Activated gamma-delta T cell treated with anti-CD3 and anti-CD28 coated beads, Interleukin-2, amount 50 U/mL, for 16 hours (primary cell): ENCODE data around the gene SLC35D3.
"Not testable (repeated sequence)": the region's sequence is repeated elsewhere in the genome, so short reads cannot be mapped to it uniquely, and the experiment has no call there.

Experiments
- DNase-seq: peaks from one replicate; pipeline ENCODE4 v3.0.0-alpha.2; 2020; ENCODE audit warnings: low read depth

SLC35D3 gene, protein sequence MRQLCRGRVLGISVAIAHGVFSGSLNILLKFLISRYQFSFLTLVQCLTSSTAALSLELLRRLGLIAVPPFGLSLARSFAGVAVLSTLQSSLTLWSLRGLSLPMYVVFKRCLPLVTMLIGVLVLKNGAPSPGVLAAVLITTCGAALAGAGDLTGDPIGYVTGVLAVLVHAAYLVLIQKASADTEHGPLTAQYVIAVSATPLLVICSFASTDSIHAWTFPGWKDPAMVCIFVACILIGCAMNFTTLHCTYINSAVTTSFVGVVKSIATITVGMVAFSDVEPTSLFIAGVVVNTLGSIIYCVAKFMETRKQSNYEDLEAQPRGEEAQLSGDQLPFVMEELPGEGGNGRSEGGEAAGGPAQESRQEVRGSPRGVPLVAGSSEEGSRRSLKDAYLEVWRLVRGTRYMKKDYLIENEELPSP

DNA sequence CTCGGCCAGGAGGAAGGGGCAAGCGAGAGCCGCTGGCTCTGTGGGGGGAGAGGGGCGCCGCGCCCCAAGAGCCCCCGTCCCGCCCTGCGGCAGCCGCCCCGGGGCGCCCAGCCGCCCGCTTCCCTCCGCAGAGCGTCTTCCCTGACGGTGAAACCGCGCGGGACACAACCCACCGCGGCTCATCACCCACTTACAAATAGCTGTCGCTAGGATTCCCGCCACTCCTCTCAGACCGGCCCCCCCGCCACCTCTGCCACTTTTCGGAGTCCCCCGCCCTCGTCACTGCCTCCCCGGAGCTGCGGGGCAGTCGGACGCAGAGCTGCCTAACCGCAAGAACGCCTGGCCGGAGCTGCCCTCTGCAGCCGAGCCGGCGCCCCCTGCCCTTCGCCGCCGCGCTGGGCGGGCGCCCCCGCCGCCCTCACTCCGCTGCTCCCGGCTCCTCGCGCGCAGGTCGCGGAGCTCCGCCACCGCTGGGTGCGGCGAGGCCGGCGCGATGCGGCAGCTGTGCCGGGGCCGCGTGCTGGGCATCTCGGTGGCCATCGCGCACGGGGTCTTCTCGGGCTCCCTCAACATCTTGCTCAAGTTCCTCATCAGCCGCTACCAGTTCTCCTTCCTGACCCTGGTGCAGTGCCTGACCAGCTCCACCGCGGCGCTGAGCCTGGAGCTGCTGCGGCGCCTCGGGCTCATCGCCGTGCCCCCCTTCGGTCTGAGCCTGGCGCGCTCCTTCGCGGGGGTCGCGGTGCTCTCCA is at the start of gene SLC35D3:
TSS of gene SLC35D3 (plus strand) at position 366 of the 749 bp plus-strand sequence. CDS start at position 494, 128 bp downstream.
- no peak for DNase-seq

DNA sequence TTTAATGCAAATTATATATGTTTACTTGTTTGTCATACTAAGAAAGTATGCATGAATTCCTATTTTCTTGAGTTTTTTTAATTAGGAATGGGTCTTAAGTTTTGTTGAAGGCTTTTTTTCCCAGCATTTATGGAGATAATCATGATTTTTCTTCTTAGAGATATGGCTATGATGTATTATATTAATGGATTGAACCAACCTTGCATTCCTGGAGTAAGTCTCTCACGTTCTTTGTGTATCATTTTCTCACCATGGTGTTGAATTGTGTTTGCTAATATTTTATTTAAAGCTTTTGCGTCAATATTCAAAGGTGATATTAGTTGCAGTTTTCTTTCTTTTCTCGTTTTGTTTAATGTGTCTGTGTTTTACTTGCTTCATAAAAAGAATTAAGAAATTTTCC is 48.4 kb upstream of the SLC35D3 start:
- no peak for DNase-seq

DNA sequence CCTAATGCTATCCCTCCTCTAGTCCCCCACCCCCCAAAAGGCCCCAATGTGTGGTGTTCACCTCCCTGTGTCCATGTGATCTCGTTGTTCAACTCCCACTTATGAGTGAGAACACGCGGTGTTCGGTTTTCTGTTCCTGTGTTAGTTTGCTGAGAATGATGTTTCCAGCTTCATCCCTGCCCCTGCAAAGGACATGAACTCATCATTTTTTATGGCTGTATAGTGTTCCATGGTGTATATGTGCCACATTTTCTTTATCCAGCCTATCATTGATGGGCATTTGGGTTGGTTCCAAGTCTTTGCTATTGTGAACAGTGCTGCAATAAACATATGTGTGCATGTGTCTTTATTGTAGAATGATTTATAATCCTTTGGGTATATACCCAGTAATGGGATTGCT is 45.6 kb upstream of the SLC35D3 start:
- not testable (repeated sequence) for DNase-seq

DNA sequence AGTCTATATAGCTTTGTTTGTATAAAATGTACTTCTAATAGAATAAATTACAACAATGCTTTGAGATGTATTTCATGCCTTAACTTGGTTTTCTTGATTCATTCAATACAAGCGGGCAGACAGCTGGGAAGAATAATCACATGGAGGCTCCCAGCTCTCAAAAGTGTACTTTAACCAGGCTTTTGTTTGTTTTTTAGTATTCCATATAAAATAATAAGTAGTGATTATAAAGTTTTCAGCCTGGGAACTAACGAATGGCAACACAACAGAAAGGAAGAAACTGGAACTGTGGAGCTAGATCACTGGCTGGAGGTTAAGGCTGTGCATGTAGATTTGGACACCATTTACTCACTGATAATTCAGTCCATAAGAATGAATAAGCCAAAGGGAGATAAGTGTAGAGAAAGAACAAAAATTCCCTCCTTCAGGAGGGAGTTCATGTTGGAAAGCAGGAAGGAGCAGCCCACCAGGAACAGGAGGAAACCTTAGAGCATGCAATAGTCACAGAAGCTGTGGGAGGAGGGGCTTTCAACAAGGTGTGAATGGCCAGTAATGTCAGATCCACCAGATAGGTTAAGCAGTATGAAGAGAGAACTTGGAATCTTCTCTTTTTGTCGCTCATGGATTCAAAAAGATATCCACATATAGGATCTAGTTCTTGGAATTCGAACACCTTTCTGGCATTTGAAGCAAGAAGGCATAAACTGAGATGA is 41.2 kb upstream of the SLC35D3 start:
- no peak for DNase-seq

DNA sequence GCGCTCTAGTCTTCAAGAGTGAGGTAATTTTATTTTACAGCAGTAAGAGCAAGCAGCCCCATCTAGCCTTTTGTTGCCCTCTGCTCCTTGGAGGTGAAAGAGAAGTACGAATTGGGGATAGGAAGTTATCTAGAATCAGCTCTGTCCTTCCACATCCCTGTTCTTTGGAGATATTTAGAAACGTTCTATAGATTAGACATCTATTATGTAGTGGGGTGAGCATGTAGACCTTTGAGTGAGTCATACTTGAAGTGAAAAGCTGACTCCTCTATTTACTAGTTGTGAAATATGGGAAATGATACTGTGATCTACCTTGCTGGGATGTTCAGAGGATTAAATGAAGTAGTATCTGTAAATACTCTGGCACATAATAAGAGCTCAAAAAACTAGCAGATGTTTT is 36.0 kb upstream of the SLC35D3 start:
- no peak for DNase-seq

DNA sequence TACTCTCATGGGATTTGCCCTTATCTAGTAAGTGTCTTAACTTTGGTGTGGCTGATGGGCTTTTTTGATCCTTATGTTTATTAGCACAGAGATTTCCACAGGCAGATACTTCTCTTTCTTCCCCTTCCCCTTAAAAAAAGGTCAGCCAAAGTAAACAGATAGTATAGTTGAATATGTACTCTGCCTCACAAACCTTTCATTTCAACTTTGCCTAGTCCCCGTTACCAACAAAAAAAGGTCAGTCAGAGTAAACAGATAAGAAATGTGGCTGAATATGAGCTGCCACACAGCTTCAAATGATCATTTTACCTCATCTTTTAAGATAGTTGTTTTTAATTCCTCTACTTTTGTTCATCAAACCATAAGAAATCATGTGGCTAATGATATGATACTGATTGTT is 34.1 kb upstream of the SLC35D3 start:
- DNase-seq, result no peak

DNA sequence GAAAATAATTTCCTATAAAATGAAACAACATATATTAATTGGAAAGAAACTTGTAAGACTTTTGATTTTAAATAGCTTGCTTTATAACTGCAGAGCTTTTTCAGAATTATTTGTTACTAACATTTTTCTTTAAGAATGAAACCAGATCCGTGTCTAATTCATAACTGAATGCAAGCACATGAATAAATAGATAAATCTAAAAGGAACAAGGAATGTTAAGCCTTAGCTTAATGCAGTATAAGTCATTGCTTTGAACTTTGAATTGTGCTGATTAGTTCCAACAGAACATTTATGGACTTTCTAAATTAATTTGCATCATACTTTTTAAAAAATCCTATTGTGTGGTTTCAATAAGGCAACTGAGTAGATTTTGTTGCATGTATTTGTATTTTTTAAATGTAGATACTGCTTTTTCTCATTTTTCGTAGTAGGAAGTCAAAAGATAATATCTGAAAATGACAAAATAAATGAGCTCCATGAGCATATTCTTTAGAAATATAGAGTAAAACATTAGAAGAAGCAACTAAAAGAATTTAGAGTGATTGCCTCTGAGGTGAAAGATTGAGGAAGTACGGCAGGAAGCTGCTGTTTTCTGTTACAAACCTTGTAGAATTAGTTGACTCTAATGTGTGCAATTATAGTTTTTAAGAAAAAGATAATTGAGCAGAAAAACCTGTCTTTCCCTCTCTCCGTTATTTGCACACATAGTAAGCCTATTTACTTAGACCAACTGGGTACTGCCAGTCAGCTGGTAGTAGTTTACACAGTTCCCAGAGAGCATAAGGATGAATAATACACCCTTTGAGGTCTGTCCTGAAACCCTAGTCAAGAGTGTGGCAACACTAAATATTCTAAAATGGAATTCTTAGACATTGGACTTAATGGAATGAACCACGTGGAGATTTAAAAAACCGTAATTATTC is 32.6 kb upstream of the SLC35D3 start:
- DNase-seq, result no peak

DNA sequence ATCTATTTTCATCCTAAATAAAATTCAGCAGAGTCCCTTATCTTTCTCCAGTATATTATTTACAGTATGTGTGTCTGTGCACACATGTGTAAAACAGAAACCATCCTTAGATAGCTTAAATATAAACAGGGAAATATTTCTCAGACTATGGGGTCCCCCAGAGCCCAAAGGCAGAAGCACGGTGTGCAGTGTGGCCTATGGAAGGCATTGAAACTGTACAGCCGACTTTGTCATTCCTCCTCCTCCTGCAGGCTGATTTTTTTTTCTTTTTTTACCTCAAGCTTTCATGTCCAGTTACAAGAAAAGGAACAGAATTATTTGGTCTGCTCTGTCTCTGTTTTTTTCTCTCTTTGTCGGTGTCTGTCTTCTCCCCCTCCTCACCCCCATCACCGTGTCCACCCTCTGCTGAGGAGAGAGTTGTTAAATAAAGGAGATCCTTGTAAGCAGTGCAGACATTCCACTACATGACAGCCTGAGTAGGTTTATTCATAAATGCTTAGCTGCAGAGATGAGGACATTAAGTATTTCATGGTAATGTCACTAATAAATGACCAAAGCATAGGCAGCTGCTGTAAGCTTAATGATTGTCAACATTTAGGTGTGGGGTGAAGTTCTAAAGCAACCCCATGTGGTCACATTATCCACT is 31.8 kb upstream of the SLC35D3 start:
- DNase-seq, result no peak

DNA sequence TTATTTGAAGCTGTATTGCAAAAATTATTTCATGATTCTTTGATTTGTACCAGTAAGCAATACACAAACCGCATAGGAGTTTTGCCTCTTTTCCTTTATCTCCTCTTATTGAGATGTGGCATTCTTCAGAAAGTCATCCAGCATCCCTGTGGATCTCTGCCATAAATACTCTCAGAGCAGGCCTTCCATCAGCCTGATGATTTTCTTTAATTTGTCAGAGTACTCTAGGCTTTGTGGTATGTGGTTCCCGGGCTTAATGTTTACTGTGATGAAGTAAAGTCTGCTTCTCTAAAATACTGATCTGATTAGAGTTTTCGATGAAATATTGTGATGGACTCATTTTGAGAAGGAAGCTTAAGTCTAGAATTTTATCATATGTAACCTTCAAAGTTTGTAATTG is 31.1 kb upstream of the SLC35D3 start:
- DNase-seq, result no peak

DNA sequence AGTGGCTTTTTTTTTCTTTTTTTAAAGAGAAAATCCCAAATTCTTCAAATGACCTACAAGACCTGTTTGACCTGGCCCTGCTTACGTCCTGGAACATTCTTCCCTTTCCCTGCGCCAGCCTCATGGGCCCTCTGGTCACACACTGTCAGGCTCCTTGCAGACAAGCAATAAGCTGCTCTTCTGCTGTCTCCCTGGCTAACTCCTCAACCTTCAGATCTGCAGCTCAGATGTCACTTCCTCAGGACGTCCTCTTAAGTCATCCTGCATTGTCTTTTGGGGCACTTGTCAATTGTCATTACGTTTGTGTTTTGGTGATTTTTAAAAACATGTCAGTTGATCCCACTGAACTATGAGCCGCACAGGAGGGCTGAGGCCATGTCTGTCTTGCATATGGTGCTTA is 28.9 kb upstream of the SLC35D3 start:
- DNase-seq, result no peak

DNA sequence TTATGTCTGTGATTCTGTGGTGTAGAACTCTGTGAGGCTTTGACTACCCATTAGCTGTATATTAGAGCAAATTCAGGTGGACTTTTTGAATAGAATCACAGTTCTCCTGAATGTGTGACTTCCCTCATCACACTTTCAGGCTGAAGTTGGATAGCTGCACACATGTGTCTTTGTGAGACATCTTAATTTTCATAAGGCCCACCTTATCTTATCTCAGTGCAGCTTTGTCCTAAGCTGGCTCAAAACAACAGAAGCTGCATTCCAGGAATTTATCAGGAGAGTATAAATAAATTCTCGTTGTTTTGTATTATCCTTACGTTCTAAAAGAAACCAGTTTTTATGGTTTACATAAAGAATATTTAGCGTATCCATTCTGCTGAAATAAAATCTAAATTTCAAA is 26.2 kb upstream of the SLC35D3 start:
- no peak for DNase-seq

DNA sequence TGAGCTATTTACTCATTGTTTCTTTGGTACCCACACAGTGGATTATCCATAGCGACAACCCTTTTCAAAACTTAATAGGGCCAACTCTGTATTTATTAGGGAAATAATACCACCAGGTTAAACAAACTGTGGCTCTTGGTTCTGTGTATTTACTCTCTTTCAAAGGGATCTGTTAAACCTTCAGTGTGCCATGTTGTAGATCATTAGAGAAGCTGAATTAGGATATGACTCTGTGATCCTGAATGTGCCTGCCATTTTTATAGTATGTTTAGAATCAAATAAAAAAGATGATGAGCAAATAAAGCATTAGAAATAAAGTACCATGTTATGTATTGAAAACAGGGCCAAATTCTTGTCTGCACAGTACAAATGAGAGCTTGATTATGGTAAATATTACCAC is 25.0 kb upstream of the SLC35D3 start:
- no peak for DNase-seq

DNA sequence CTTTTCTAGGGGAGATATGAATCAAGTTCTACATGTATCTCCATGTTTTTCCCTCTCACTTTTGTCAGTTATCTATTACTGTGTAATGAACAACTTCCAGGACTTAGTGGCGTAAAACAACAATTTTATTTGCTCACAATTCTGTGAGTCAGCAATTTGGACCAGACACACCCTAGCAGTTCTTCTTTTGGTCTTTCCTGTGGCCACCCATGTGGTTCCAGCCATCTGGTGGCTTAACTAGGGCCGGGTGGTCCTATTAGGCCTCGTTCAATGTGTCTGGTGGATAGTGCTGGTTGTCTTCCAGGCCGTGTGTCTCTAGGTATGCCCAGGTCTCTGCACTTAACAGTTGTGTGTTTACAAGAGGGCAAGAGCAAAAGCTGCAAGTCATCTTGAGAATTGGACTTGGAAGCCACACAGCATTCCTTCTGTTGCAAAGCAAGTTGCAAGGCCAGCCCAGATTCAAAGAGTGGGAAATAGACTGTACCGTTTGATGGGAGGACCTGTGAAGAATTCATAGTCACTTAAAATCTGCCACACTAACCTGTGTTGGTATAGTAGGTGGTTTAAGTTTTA is 20.8 kb upstream of the SLC35D3 start:
- DNase-seq, result no peak

DNA sequence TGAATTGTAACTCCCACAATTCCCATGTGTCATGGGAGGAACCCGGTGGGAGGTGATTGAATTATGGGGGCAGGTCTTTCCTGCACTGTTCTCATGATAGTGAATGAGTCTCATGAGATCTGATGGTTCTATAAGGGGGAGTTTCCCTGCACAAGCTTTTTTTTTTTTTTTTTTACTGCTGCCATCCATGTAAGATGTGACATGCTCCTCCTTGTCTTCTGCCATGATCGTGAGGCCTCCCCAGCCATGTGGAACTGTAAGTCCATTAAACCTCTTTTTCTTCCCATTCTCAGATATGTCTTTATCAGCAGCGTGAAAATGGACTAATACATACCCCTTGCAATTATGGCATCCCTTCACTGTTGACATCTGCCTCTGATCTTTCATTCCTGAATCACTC is 17.6 kb upstream of the SLC35D3 start:
- not testable (repeated sequence) for DNase-seq

DNA sequence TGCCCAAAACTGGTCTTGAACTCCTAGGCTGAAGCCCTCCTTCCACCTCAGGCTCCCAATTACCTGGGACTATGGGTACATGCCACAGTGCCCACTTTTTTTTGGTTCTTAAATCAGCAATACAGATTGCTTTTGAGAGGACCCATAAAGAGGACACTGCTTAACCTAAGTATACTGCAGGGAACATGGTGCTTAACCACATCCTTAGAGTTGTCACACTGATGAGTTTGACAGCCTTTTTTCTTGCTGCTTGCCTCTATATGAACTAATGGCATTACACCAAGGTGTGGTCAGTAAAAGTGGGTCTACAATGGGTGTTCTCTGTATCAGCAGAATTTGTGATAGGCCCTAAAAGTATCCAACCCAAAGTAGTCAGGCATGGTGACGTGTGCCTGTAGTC is 7.2 kb upstream of the SLC35D3 start:
- DNase-seq, result no peak

DNA sequence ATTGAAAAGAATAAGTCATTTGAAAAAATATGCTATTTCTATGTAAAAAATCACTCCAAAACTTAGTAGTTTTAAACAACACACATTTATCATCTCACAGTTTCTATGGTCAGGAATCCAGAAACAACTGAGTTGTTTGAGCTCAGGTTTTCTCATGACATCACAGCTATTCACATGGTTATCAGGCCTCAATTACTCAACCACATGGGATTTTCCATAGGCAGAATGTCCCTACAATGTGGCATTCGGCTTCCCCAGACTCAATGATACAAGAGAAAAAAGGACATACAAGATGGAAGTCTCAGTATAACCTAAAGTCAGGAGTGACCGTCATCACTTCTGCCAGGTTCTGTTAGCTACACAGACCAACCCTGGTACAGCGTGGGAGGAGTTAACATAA is 3.4 kb upstream of the SLC35D3 start:
- DNase-seq, result no peak

DNA sequence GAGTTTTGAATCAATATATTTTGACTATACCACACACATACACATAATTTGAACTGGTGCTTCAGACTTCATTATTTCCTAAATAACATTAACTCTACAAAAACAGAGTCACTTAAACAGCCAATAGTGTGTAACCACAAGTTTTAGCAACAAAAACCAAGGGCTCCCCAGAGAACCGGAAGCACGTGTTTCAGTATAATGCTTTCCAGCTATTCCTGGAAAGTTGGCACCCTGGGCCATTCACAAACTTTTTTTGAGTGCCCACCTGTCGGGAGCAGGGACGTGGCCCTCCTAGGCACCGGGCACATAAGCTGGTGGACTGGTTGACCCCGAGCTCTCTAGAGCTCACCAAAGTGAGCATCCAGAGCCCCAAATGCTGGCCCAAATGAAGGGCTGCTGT is 1.9 kb upstream of the SLC35D3 start:
- no peak for DNase-seq

DNA sequence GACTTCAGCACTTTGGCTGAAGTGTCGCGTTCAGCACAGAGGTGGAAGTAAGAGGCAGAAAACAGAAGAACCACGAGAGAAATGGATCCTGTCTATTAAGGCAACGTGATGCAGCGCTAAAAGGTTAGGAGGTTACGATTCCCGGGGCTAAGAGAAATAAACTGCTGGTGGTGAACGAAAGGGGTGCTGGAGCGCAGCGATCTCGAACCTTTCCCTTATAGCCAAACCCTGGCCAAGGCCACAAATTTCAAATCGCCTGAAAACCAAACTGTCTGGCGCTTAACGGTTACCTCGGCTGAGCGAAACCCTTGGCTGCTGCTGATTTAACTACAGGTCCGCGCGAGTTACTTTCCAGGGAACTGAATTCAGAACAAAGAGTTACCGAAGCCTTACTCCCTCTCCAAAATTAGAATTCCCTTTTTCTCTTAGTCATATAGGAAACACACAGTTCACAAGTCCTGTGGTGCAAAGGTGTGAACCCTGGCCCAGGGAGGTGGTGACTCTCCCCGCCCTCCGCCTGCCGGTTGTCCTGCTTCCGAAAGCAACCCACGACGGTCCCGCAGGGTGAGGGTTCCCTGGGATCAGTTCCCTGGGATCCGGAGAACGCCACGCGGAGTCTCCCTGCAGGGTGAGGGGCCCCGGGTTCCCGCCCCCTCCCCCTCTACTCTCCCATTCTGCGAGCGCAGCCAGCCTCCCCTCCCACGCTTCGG is 1.3 kb upstream of the SLC35D3 start:
- DNase-seq, result no peak

DNA sequence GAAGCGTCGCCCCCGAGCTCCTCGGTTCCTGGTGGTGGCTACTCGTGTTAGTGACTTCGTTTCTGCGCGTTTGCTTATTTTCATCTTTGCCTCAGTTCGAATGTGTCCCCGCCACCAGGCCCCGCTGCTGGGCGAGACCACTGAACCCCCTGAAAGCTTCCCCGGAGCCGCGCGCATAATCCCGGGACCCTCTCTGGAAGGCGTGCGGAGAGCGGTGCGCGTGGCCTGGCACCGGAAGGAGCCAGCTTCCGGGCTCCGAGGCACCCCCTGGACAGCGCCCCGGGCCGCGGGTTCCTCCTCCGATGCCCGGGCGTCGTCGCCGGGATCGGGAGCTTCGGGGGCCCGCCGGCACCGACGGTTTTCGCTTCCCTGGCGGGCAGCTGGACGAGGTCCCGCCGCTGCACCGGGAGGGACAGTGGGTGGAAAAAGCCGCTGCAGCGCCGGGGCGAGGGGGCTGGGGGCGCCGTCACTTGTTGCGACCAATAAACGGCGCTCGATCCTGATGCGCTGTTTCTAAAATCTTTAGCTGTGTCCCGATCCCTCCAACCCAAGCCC is 643 bp upstream of the SLC35D3 start:
- no peak for DNase-seq

DNA sequence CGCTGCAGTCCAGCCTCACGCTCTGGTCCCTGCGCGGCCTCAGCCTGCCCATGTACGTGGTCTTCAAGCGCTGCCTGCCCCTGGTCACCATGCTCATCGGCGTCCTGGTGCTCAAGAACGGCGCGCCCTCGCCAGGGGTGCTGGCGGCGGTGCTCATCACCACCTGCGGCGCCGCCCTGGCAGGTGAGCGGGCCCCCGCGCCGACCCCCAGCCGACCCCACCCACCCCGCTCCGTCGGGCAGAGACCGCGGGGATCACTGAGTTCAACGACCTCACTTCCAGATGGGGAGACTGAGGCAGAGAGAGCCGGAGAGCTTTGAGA is 545 bp downstream of the SLC35D3 start:
- DNase-seq, result no peak
